ENCODE results near the gene YBX2.

YBX2 gene

GRCh38 chr17:7317161-7317803, 22.8 kb upstream of the YBX2 start:
- H3K4me3 ChIP-seq (ENCODE audit: low read depth, low read length) = no peak overlapping the region
- TF ChIP-seq POLR2A (IDR thresholded peaks at IDR 0.05; ENCODE audit: extremely low read depth, insufficient read length) (no peak), MYC (IDR thresholded peaks at IDR 0.05; ENCODE audit: low read depth, low read length) (no peak), CTCF (IDR thresholded peaks at IDR 0.05; ENCODE audit: low read depth, low read length) (no peak), MAX (IDR thresholded peaks at IDR 0.05; ENCODE audit: low read depth, low read length) (no peak)
- DNase-seq (ENCODE audit: low read depth) = no peak

- no peak for TF ChIP-seq POLR2A (IDR thresholded peaks at IDR 0.05; ENCODE audit: extremely low read depth, insufficient read length)
- DNase-seq (ENCODE audit: low read depth) = no peak
These were observed 21.3 kb upstream of the YBX2 start for GRCh38 chr17:7315570-7316235.

GRCh38 chr17:7314719-7315569, 20.5 kb upstream of the YBX2 start, which contains the start of gene GPS2:
GPS2 (minus strand) TSS chr17:7315360; CDS start chr17:7315052, 308 bp downstream.
- peak; percentile 87 for DNase-seq (ENCODE audit: low read depth)

More at GRCh38 chr17:7315570-7316235, 21.3 kb upstream of the YBX2 start:
- H3K4me3 ChIP-seq (ENCODE audit: low read depth, low read length) = peak overlapping the region; percentile 52

GRCh38 chr17:7313890-7314718, 19.7 kb upstream of the YBX2 start:
- DNase-seq (ENCODE audit: low read depth) = peak; percentile 53
- H3K4me3 ChIP-seq (ENCODE audit: low read depth, low read length) = peak overlapping the region; percentile 73
- TF ChIP-seq CTCF (IDR thresholded peaks at IDR 0.05; ENCODE audit: low read depth, low read length) (no peak), POLR2A (IDR thresholded peaks at IDR 0.05; ENCODE audit: extremely low read depth, insufficient read length) (no peak), MYC (IDR thresholded peaks at IDR 0.05; ENCODE audit: low read depth, low read length) (no peak), MAX (IDR thresholded peaks at IDR 0.05; ENCODE audit: low read depth, low read length) (no peak)

More at GRCh38 chr17:7314719-7315569, 20.5 kb upstream of the YBX2 start, which contains the start of gene GPS2:
- TF ChIP-seq MYC (IDR thresholded peaks at IDR 0.05; ENCODE audit: low read depth, low read length) (peak; percentile 56; the same call in 1 of the 2 replicates), MAX (IDR thresholded peaks at IDR 0.05; ENCODE audit: low read depth, low read length) (peak; percentile 38; the same call in 1 of the 2 replicates), CTCF (IDR thresholded peaks at IDR 0.05; ENCODE audit: low read depth, low read length) (no peak), POLR2A (IDR thresholded peaks at IDR 0.05; ENCODE audit: extremely low read depth, insufficient read length) (peak; percentile 56)
- peak within 1 kb of the TSS; percentile 73 for H3K4me3 ChIP-seq (ENCODE audit: low read depth, low read length)

- TF ChIP-seq POLR2A (IDR thresholded peaks at IDR 0.05; ENCODE audit: extremely low read depth, insufficient read length) (no peak), CTCF (IDR thresholded peaks at IDR 0.05; ENCODE audit: low read depth, low read length) (no peak)
- H3K4me3 ChIP-seq (ENCODE audit: low read depth, low read length) = peak overlapping the region; percentile 73
- peak; percentile 39 for DNase-seq (ENCODE audit: low read depth)
These were observed 18.9 kb upstream of the YBX2 start for GRCh38 chr17:7313088-7313889.
